ENCODE measurements around the gene ATP1A1.

The ATP1A1 gene

GRCh38 chr1:116345011-116345410 is 28.0 kb upstream of the ATP1A1 start:
- DNase-seq (ENCODE audit: low read depth in 2 of 2): no peak

- peak in 1 of 2 donors; percentile 3 for DNase-seq (ENCODE audit: low read depth in 2 of 2)
Observed at GRCh38 chr1:116345843-116346242, 27.2 kb upstream of the ATP1A1 start.

- no peak for DNase-seq (ENCODE audit: low read depth in 2 of 2)
Observed at GRCh38 chr1:116346943-116347673, 25.9 kb upstream of the ATP1A1 start.

- no peak for DNase-seq (ENCODE audit: low read depth in 2 of 2)
Observed at GRCh38 chr1:116347696-116348095, 25.3 kb upstream of the ATP1A1 start.

GRCh38 chr1:116350097-116350645 is 22.9 kb upstream of the ATP1A1 start:
- no peak for DNase-seq (ENCODE audit: low read depth in 2 of 2)

GRCh38 chr1:116351914-116352313 is 21.1 kb upstream of the ATP1A1 start:
- no peak for DNase-seq (ENCODE audit: low read depth in 2 of 2)

GRCh38 chr1:116352349-116352813 is 20.7 kb upstream of the ATP1A1 start:
- no peak for DNase-seq (ENCODE audit: low read depth in 2 of 2)

- DNase-seq (ENCODE audit: low read depth in 2 of 2): no peak
Observed at GRCh38 chr1:116353155-116353554, 19.9 kb upstream of the ATP1A1 start.

- no peak for DNase-seq (ENCODE audit: low read depth in 2 of 2)
Observed at GRCh38 chr1:116356067-116356466, 17.0 kb upstream of the ATP1A1 start.

GRCh38 chr1:116356673-116357072 is 16.4 kb upstream of the ATP1A1 start:
- DNase-seq (ENCODE audit: low read depth in 2 of 2): no peak

GRCh38 chr1:116357487-116357886 is 15.6 kb upstream of the ATP1A1 start:
- no peak for DNase-seq (ENCODE audit: low read depth in 2 of 2)

GRCh38 chr1:116359060-116359830 is 13.8 kb upstream of the ATP1A1 start:
- DNase-seq (ENCODE audit: low read depth in 2 of 2): no peak

GRCh38 chr1:116359871-116360270 is 13.2 kb upstream of the ATP1A1 start:
- DNase-seq (ENCODE audit: low read depth in 2 of 2): no peak

- DNase-seq (ENCODE audit: low read depth in 2 of 2): no peak
Observed at GRCh38 chr1:116360429-116361173, 12.4 kb upstream of the ATP1A1 start.

- DNase-seq (ENCODE audit: low read depth in 2 of 2): no peak
Observed at GRCh38 chr1:116361648-116362047, 11.4 kb upstream of the ATP1A1 start.

GRCh38 chr1:116362050-116362449 is 11.0 kb upstream of the ATP1A1 start:
- DNase-seq (ENCODE audit: low read depth in 2 of 2): no peak

- no peak for DNase-seq (ENCODE audit: low read depth in 2 of 2)
Observed at GRCh38 chr1:116365353-116365780, 7.7 kb upstream of the ATP1A1 start.

GRCh38 chr1:116365857-116366256 is 7.2 kb upstream of the ATP1A1 start:
- DNase-seq (ENCODE audit: low read depth in 2 of 2): no peak

- no peak for DNase-seq (ENCODE audit: low read depth in 2 of 2)
Observed at GRCh38 chr1:116367256-116367945, 5.6 kb upstream of the ATP1A1 start.

- DNase-seq (ENCODE audit: low read depth in 2 of 2): no peak
Observed at GRCh38 chr1:116368241-116368640, 4.8 kb upstream of the ATP1A1 start.

GRCh38 chr1:116370181-116370580 is 2.9 kb upstream of the ATP1A1 start:
- DNase-seq (ENCODE audit: low read depth in 2 of 2): no peak

Measured in stimulated activated CD8-positive, alpha-beta memory T cell treated with anti-CD3 and anti-CD28 coated beads, Interleukin-7, amount 100 ng/mL, for 1 hour (primary cell).